ENCODE data around the gene CRTC3.
A peak's percentile ranks its signal among the peaks of the same experiment; 100 is the strongest.

CRTC3 gene

GRCh38 chr15:90606641-90607040, 76.9 kb downstream of the CRTC3 start:
- Histone ChIP-seq H3K27ac (peak overlapping the region; percentile 76 to 79), H3K36me3 (peaks cover 12 to 41% (median 35%) of the 10 kb centered on the region in 3 donors)
- intact Hi-C loops (cut with DNase I; ENCODE audit: low total_unique reads): loop anchor here (5.0 kb wide), 1 partner anchor 74 kb away; no protein-coding TSS in a partner anchor

GRCh38 chr15:90607361-90607760, 77.6 kb downstream of the CRTC3 start:
- H3K4me1 ChIP-seq: peaks cover 0 to 54% (median 41%) of the 10 kb centered on the region in 4 donors
- no peak for DNase-seq
- no peaks in the 10 kb centered on the region for H3K27me3 ChIP-seq
- no peak for TF ChIP-seq CTCF (IDR thresholded peaks at IDR 0.05)
- H3K27ac ChIP-seq: peak overlapping the region; percentile 76 to 79
- H3K9me3 ChIP-seq: no peaks in the 10 kb centered on the region
- intact Hi-C loops (cut with DNase I; ENCODE audit: low total_unique reads): loop anchor here (5.0 kb wide), 1 partner anchor 75 kb away; no protein-coding TSS in a partner anchor
- H3K4me3 ChIP-seq: no peak overlapping the region
- H3K36me3 ChIP-seq: peaks cover 12 to 46% (median 29%) of the 10 kb centered on the region in 3 donors

More at GRCh38 chr15:90606641-90607040, 76.9 kb downstream of the CRTC3 start:
- H3K27me3 ChIP-seq: no peaks in the 10 kb centered on the region
- no peak for TF ChIP-seq CTCF (IDR thresholded peaks at IDR 0.05)
- no peak for DNase-seq
- H3K4me1 ChIP-seq: peaks cover 0 to 54% (median 41%) of the 10 kb centered on the region in 4 donors
- no peaks in the 10 kb centered on the region for H3K9me3 ChIP-seq
- H3K4me3 ChIP-seq: no peak overlapping the region

- intact Hi-C loops (cut with DNase I; ENCODE audit: low total_unique reads): loop anchor here (5.0 kb wide), 1 partner anchor 77 kb away; no protein-coding TSS in a partner anchor
- TF ChIP-seq CTCF (IDR thresholded peaks at IDR 0.05): no peak
- peak in 1 of 2 donors; percentile 40 for DNase-seq
- Histone ChIP-seq H3K27ac (peak overlapping the region; percentile 76 to 79), H3K4me3 (peak overlapping the region in 1 of 2 donors; percentile 13), H3K27me3 (no peaks in the 10 kb centered on the region), H3K9me3 (no peaks in the 10 kb centered on the region), H3K36me3 (peaks cover 11 to 50% (median 23%) of the 10 kb centered on the region in 3 donors), H3K4me1 (peaks cover 0 to 70% (median 47%) of the 10 kb centered on the region in 4 donors)
These were observed 79.8 kb downstream of the CRTC3 start for GRCh38 chr15:90609242-90610180.

- intact Hi-C loops (cut with DNase I; ENCODE audit: low total_unique reads): no loop called here
- Histone ChIP-seq H3K4me3 (no peak overlapping the region), H3K27me3 (no peaks in the 10 kb centered on the region), H3K27ac (peak overlapping the region; percentile 76 to 79), H3K9me3 (no peaks in the 10 kb centered on the region), H3K4me1 (peaks cover 0 to 73% (median 47%) of the 10 kb centered on the region in 4 donors), H3K36me3 (peaks cover 12 to 50% (median 30%) of the 10 kb centered on the region in 3 donors)
- TF ChIP-seq CTCF (IDR thresholded peaks at IDR 0.05): no peak
- DNase-seq: no peak
These were observed 80.5 kb downstream of the CRTC3 start for GRCh38 chr15:90610190-90610589.

- intact Hi-C loops (cut with DNase I; ENCODE audit: low total_unique reads): no loop called here
- Histone ChIP-seq H3K27me3 (no peaks in the 10 kb centered on the region), H3K4me1 (peaks cover 0 to 73% (median 47%) of the 10 kb centered on the region in 4 donors), H3K9me3 (no peaks in the 10 kb centered on the region), H3K4me3 (no peak overlapping the region), H3K27ac (peak overlapping the region; percentile 76 to 79), H3K36me3 (peaks cover 16 to 46% (median 28%) of the 10 kb centered on the region in 3 donors)
- DNase-seq: no peak
- TF ChIP-seq CTCF (IDR thresholded peaks at IDR 0.05): no peak
These were observed 81.4 kb downstream of the CRTC3 start for GRCh38 chr15:90611157-90611556.

All from tibial artery (tissue), 4 donors.